ENCODE data around the gene PPM1H.
"Not testable (repeated sequence)": the region's sequence is repeated elsewhere in the genome, so short reads cannot be mapped to it uniquely, and the experiment has no call there.

The PPM1H gene

GRCh38 chr12:62834971-62835547, 99.9 kb downstream of the PPM1H start:
- DNase-seq (ENCODE audit: low read depth), result peak; percentile 21

GRCh38 chr12:62834406-62834805, 100.5 kb downstream of the PPM1H start:
- DNase-seq (ENCODE audit: low read depth), result no peak

GRCh38 chr12:62833634-62834033, 101.3 kb downstream of the PPM1H start:
- DNase-seq (ENCODE audit: low read depth), result no peak

- no peak for DNase-seq (ENCODE audit: low read depth)
Observed at GRCh38 chr12:62832558-62832957, 102.4 kb downstream of the PPM1H start.

- no peak for DNase-seq (ENCODE audit: low read depth)
Observed at GRCh38 chr12:62832027-62832426, 102.9 kb downstream of the PPM1H start.

DNA sequence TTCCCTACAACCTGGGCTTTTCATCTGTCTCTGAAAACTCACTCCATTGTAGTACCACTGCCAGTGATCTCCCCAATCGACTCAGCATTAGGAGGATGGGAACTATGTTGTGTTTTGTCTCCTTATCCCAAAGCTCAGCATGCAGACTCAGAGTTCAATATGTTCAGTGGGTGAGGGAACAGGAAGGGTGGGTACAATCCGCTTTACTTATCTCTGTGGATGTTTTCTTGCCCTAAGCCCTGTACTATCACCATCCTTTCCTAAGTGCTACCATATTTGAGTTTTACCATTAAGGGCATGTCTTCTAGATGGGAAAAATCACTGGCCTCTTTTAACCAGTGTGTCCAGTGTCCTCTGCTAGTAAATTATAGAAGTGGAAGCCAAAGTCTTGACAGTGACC, 107.1 kb downstream of the PPM1H start:
- no peak for DNase-seq (ENCODE audit: low read depth)

DNA sequence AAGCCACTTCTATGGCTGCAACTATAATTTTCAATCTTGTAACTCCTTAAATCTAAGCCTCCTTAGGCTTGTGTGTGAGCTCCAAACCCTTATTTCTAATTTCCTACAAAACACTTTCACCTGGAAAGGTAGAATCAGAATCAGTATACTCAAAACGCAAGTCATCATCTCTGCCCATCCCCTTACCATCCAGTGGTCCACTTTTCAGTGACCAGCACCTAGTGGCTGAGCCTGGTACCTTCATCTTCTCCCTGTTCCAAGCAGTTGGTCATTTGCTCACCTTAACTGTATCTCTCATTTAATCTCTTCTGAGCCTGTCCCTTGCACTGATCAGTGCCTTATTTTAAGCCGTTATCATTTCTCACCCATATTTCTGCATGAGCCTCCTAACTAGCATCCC, 107.9 kb downstream of the PPM1H start:
- DNase-seq (ENCODE audit: low read depth), result no peak

DNA sequence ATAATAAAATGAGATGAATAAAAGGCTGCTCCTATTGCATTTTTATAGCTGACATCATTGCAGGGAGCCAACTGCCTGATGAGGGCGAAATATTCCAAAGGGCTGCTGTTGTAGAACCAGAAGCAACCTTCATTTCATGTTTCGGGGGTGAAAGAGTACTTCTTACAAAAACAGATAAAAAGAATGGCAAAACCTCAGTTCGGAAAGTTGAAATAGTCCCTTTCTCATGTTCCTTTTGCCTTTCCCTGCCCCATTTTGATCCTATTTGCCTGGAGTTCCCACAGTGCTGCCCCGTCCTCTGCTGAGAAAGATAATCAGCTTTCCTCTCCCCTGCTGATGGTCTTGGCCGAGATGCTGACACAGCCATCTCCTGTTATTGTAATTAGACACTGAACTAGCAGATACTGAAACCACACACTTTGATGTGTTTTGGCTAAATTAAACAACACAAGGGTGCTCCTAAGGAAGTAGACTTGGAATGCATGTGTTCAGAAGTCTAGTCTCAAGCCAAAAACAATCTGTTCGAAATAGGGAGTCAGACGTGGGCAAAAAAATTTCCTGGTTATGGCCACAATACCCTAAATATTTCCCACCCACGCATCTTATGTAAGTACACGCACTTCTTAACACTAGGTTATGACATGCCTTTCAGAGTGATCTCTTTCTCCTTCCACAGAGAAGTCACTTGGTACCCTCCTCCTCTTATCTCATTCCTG, 117.2 kb downstream of the PPM1H start:
- DNase-seq (ENCODE audit: low read depth), result peak; percentile 63

DNA sequence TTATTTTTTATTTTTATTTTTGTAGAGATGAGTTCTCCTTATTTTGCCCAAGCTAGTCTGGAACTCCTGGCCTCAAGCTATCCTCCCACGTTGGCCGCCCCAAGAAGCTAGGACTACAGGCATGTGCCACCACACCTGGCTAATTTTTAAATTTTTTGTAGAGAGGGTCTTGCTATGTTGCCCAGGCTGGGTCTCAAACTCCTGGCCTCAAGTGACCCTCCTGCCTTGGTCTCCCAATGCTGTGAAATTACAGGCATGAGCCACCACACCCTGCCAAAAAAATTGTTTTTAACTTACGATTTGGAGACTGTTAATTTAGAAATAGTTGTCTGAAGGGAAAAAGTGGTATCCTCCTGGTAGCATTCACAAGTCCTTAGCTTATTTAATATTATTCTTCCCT, 120.7 kb downstream of the PPM1H start:
- DNase-seq (ENCODE audit: low read depth), result no peak

DNA sequence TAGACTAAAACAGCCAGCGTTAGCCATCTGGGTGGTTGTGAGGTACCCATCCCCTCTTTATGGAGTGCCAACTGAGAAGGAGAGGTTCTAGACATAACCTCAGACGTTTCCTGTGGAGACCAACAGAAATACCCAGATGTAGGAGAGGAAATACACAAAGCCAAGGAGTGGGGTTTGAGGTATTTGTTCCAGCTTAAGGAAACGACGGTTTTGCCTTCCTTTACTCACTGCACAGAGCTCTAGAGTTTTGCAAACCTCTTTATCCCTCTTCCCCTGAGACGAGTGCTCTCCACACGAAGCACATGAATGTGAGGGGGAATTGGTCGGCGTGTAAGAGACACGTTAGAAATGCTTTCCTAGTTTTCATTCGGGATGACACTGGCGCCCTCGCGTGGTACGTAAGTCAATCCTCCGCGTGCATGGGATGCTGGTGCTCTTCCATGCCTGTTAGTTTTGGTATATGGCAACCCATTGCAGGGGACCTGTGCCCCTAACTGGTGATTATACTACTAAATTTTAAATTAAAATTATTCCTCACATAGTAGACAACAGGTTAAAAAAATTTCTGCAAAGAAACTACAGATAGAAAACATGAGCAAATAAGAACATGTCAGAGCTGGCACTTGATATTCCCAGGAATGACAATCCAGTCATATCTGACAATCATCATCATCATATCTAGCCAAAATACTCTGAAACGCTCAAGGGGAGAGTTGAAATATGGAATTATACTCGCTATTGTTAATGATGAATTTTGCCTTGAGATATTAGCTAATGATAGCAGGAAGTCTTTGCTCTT, 121.7 kb downstream of the PPM1H start:
- DNase-seq (ENCODE audit: low read depth), result peak; percentile 62

DNA sequence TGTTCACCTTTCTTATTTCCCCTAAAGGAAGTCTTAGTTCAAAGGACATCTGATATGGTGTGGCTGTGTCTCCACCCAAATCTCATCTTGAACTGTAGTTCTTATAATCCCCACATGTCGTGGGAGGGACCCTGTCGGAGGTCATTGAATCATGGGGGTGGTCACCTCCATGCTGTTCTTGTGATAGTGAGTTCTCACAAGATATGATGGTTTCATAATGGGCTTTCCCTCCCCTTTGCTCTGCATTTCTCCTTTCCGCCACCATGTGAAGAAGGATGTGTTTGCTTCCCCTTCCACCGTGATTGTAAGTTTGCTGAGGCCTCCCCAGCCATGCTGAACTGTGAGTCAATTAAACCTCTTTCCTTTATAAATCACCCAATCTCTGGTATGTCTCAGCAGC, 123.5 kb downstream of the PPM1H start:
- not testable (repeated sequence) for DNase-seq (ENCODE audit: low read depth)

DNA sequence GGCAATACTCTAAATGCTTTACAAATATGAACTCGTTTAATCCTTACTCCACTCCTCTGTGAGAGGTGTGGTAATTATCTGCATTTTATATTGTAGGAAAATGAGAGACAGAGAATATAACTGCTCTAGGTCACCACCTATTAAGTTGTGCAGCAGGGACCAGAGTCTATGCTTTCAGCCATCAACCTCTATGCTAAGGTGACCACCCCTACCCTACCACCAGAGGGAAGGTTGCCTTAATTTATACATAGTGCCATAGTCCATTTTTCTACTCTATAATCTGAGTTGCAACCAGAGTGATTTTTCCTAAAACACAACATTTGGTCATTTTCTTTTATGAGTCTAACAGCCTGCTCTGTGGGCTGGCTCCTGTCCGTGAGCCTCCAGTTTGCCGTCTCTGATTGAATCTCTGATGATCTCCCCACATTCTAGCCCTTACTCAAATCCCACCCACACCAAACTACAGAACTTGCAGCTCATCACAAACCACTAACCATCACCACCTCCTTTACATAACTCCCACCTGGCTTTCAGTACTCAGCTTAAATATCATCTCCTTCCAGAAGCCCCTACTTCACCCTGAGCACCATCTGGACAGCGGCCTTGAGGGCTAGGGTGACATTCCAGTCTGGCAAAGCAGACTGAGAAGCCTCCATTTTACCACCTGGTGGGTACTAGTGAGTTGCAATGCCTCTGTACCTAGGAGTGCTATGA, 126.6 kb downstream of the PPM1H start:
- DNase-seq (ENCODE audit: low read depth), result no peak

- DNase-seq (ENCODE audit: low read depth), result no peak
Observed at GRCh38 chr12:62806893-62807292, 128.1 kb downstream of the PPM1H start.

DNA sequence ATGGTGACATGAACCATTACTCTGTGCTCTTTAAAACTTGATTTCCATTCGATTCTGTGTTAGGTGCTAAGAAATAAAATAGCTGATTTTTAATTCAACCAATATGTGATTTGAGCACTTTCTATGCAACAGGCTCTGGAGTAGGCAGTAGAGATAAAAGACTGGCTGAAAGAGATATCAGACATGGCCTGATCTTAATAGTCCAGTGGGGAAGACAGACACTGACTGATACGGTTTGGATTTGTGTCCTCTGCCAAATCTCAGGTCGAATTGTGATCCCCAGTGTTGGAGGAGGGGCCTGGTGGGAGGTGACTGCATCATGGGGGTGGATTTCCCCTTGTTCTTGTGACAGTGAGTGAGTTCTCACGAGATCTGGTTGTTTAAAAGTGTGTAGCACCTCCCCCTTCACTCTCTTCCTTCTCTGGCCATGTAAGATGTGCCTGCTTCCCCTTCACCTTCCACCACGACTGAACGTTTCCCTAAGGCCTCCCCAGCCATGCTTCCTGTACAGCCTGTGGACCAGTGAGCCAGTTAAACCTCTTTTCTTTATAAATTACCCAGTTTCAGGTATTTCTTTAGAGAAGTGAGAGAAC, 128.6 kb downstream of the PPM1H start:
- no peak for DNase-seq (ENCODE audit: low read depth)

DNA sequence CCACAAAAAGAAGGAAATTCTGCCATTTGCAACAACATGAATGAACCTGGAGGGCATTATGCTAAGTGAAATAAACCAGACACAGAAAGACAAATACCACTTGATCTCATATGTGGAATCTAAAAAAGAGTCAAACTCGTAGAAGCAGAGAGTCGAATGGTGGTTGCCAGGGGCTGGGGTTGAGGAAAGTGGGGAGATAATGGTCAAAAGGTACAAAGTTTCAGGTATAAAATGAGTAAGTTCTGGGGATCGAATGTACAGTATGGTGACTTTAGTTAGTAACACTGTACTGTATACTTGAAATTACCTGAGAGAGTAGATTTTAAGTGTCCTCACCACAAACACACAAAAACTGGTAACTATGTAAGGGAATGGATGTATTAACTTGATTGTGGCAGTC, 129.4 kb downstream of the PPM1H start:
- no peak for DNase-seq (ENCODE audit: low read depth)

- no peak for DNase-seq (ENCODE audit: low read depth)
Observed at GRCh38 chr12:62803756-62804155, 131.2 kb downstream of the PPM1H start.

GRCh38 chr12:62802984-62803383, 132.0 kb downstream of the PPM1H start:
- DNase-seq (ENCODE audit: low read depth), result no peak

DNA sequence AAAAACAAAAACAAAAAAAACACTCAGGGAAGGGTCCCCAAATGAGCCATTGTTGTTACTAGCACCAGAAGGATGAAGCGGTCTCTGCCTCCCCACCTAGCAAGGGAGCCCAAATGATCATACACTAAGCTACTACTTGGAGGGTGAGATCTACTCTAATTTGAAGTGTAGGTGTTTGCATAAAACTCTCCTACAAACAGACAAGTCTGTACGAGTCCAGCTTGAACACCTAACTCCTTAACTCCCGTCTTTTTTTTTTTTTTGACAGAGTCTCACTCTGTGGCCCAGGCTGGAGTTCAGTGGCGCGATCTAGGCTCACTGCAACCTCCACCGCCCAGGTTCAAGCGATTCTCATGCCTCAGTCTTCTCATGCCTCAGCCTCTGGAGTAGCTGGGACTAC, 132.6 kb downstream of the PPM1H start:
- no peak for DNase-seq (ENCODE audit: low read depth)

DNA sequence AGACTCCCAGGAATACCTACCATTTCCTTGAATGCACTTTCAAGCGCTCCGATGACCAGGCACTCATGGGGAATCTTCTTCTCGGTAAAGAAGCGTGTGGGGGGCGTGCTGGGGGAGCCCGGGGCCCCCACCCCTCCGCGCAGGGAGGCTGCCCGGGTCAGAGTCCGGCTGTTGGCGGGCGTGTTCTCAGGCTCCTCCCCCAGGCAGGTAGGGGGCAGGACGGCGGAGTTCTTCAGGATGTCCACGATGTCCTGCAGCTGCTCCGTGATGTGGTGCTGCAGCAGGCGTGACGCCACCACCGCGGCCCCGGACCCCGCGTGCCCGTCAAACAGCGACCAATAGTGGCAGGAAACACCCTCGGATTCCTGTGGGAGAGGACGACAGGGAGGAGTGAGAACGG, 133.2 kb downstream of the PPM1H start:
- no peak for DNase-seq (ENCODE audit: low read depth)

DNA sequence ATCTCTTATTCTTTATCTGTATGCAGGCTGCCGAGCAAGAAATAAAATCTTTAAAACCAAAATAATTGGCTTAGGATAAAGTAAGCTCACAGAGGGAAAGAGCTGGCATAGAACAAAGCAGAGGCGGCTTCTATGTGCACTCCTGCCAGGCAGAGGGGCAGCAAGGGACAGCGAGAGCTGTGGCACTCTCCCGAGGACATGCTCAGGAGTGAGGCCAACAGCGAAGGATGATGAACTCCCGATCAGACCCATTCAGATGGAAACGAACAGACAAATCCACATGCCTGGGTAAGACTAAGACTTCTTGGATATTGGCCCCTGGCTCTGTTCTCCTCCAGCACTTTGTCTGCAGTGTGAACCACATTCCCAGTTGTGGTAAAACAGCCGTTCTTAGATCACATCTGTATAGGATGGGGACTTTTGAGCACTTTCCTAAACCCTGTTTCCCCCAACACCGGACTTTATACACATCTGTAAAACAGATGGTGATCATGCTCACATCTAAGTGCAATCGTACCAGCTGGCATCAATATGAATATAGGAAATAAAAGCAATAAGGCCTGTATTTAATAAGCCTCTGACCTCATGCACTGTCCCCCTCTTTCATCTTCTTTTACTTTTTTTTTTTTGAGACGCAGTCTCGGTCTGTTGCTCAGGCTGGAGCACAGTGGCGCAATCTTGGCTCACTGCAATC, 134.1 kb downstream of the PPM1H start:
- DNase-seq (ENCODE audit: low read depth), result no peak

- no peak for DNase-seq (ENCODE audit: low read depth)
Observed at GRCh38 chr12:62799766-62800406, 135.1 kb downstream of the PPM1H start.

Measured in stromal cell of bone marrow (primary cell).